B cell (primary cell): Measurements from ENCODE around the gene MPST. TPM values are rescaled to one million over a fixed set of nuclear protein-coding genes. Genes with fewer than 3 reads are reported as not detected.

Experiments used
- ATAC-seq: fragments of 200-7000 bp; cut with Tn5 transposase; one replicate; pipeline ENCODE4 v1.10.0; 2021; ENCODE audit warnings: low read depth, mild to moderate bottlenecking, moderate number of reproducible peaks, moderate library complexity
- CTCF ChIA-PET: fragments of 350-600 bp; sonication (Branson Sonifier 250); formaldehyde crosslinking; loops from one replicate; lab custom pipeline; 2021; ENCODE audit warnings: antibody characterized with exemption, inconsistent platforms; lab: Charles Lee
- POLR2A ChIA-PET: fragments of 350-600 bp; sonication (Branson Sonifier 250); formaldehyde crosslinking; loops from one replicate; lab custom pipeline; 2021; ENCODE audit warnings: antibody characterized with exemption; lab: Charles Lee
- DNase-seq: peaks from one replicate; pipeline ENCODE4 v3.0.0; 2013
- H2AFZ ChIP-seq: 2 replicates; pipeline ENCODE4 v1.6.1; 2012; ENCODE audit warnings: mild to moderate bottlenecking, low read depth, low read length; ENCODE audit not compliant: insufficient read depth, poor library complexity, severe bottlenecking
- H3K27ac ChIP-seq, 2 donors: 1 replicate in 1 of 2; 2 replicates in 1 of 2; pipeline ENCODE4 v1.5.1; 2012 to 2013; ENCODE audit warnings: low read length in 2 of 2, mild to moderate bottlenecking in 2 of 2, moderate library complexity in 1 of 2
- H3K27me3 ChIP-seq, 4 experiments: fragments of 200-600 bp in 1 of 4; sonication (generic) in 1 of 4; replicated peaks in 1 of 4; 1 replicate in 2 of 4; 2 replicates in 2 of 4; pipeline versions ENCODE4 v1.6.1 to v1.7.0; 2013 to 2016; ENCODE audit warnings: low read length in 3 of 4, mild to moderate bottlenecking in 2 of 4, mixed read lengths in 1 of 4, moderate library complexity in 1 of 4; ENCODE audit not compliant: insufficient read depth in 4 of 4, control insufficient read depth in 3 of 4; ENCODE audit errors: control extremely low read depth in 1 of 4
- H3K36me3 ChIP-seq, 2 experiments: replicated peaks in 1 of 2; 1 replicate in 1 of 2; 2 replicates in 1 of 2; pipeline versions ENCODE4 v1.6.1 to v1.7.1; 2013; ENCODE audit warnings: low read length in 1 of 2; ENCODE audit not compliant: insufficient read depth in 2 of 2, control insufficient read depth in 1 of 2; ENCODE audit errors: control extremely low read depth in 1 of 2, extremely low read depth in 1 of 2
- H3K4me1 ChIP-seq, 2 donors: fragments of 200-600 bp in 1 of 2; sonication (generic) in 1 of 2; 1 replicate in 1 of 2; 2 replicates in 1 of 2; pipeline versions ENCODE4 v1.5.1 to v1.6.1; 2013 to 2017; ENCODE audit warnings: low read length in 2 of 2; ENCODE audit not compliant: control insufficient read depth in 2 of 2, insufficient read depth in 2 of 2
- H3K4me2 ChIP-seq: replicated peaks from 2 replicates; pipeline ENCODE3; 2012; ENCODE audit warnings: mild to moderate bottlenecking, low read depth, low read length; ENCODE audit not compliant: poor library complexity, severe bottlenecking
- H3K4me3 ChIP-seq, 5 experiments: fragments of 200-600 bp in 1 of 5; sonication (generic) in 1 of 5; 1 replicate in 3 of 5; 2 replicates in 2 of 5; pipeline versions ENCODE4 v1.5.1 to v1.7.0; 2011 to 2016; ENCODE audit warnings: low read length in 4 of 5, mild to moderate bottlenecking in 4 of 5, low read depth in 2 of 5, control low read depth in 1 of 5, moderate library complexity in 1 of 5; ENCODE audit not compliant: insufficient read depth in 1 of 5; ENCODE audit errors: control extremely low read depth in 1 of 5, extremely low read depth in 1 of 5
- H3K79me2 ChIP-seq: fragments of 200-600 bp; sonication (generic); one replicate; pipeline ENCODE4 v1.6.0; 2016; ENCODE audit warnings: low read length; ENCODE audit not compliant: control insufficient read depth, insufficient read depth
- H3K9ac ChIP-seq: fragments of 200-600 bp; sonication (generic); 2 replicates; pipeline ENCODE4 v1.6.1; 2017; ENCODE audit warnings: mild to moderate bottlenecking, low read length, moderate library complexity
- H3K9me3 ChIP-seq, 3 donors: one replicate each; pipeline versions ENCODE4 v1.6.1 to v1.7.1; 2013; ENCODE audit warnings: low read length in 2 of 3; ENCODE audit not compliant: control insufficient read depth in 2 of 3, insufficient read depth in 1 of 3; ENCODE audit errors: control extremely low read depth in 1 of 3
- H4K20me1 ChIP-seq: 2 replicates; pipeline ENCODE4 v1.6.0; 2012; ENCODE audit warnings: mild to moderate bottlenecking, low read length; ENCODE audit not compliant: insufficient read depth, control insufficient read depth, poor library complexity, severe bottlenecking
- H3K27ac Mint-ChIP-seq: one replicate; pipeline ENCODE4 v1.8.0; 2021; ENCODE audit warnings: mixed read lengths
- H3K27me3 Mint-ChIP-seq: one replicate; pipeline ENCODE4 v1.8.0; 2021; ENCODE audit warnings: mixed read lengths
- H3K4me1 Mint-ChIP-seq: one replicate; pipeline ENCODE4 v1.8.0; 2021; ENCODE audit warnings: mixed read lengths
- H3K4me3 Mint-ChIP-seq: one replicate; pipeline ENCODE4 v1.8.0; 2021; ENCODE audit warnings: mixed read lengths
- H3K9me3 Mint-ChIP-seq: one replicate; pipeline ENCODE4 v1.8.0; 2022; ENCODE audit warnings: mixed read lengths; ENCODE audit not compliant: insufficient read depth
- EZH2 ChIP-seq: IDR thresholded peaks from 2 replicates; pipeline ENCODE4 v1.6.1; 2012; ENCODE audit warnings: borderline replicate concordance, low read depth, mild to moderate bottlenecking, moderate library complexity, low read length; ENCODE audit not compliant: insufficient read depth, poor library complexity, severe bottlenecking
- WGBS: methylation state at CpG from one replicate; pipeline ENCODE4 v1.1.5; 2013; ENCODE audit warnings: missing lambda C conversion rate; ENCODE audit not compliant: insufficient coverage; 5-methylcytosine and 5-hydroxymethylcytosine counted together
- intact Hi-C: fragments of 100-400 bp; cut with micrococcal nuclease; formaldehyde crosslinking; loops from one replicate; pipeline ENCODE4 v1.10.0; 2022
- polyA plus RNA-seq: library from polyadenylated mRNA; depleted of rRNA; stranded (reverse); fragments of >200 nt; gene quantifications from 2 replicates; pipeline ENCODE4 v1.2.3, GENCODE V29; 2012
- total RNA-seq, 2 donors: library from RNA; stranded (reverse); fragments of 120-200 nt in 1 of 2; gene quantifications; 1 replicate in 1 of 2; 2 replicates in 1 of 2; pipeline versions ENCODE4 v1.2.3 to v1.2.4, GENCODE V29; 2013 to 2022
- TF ChIP-seq, protein P1 (sequence below): fragments of 200-600 bp; IDR thresholded peaks from one replicate; pipeline ENCODE4 v1.8.0; 2022; ENCODE audit warnings: antibody characterized with exemption, mild to moderate bottlenecking

Gene MPST
- total and polyA plus RNA-seq, 2 donors (not counting 1 experiment from before 2014, with no cell fraction given), result 11.2 to 17.7 TPM

DNA sequence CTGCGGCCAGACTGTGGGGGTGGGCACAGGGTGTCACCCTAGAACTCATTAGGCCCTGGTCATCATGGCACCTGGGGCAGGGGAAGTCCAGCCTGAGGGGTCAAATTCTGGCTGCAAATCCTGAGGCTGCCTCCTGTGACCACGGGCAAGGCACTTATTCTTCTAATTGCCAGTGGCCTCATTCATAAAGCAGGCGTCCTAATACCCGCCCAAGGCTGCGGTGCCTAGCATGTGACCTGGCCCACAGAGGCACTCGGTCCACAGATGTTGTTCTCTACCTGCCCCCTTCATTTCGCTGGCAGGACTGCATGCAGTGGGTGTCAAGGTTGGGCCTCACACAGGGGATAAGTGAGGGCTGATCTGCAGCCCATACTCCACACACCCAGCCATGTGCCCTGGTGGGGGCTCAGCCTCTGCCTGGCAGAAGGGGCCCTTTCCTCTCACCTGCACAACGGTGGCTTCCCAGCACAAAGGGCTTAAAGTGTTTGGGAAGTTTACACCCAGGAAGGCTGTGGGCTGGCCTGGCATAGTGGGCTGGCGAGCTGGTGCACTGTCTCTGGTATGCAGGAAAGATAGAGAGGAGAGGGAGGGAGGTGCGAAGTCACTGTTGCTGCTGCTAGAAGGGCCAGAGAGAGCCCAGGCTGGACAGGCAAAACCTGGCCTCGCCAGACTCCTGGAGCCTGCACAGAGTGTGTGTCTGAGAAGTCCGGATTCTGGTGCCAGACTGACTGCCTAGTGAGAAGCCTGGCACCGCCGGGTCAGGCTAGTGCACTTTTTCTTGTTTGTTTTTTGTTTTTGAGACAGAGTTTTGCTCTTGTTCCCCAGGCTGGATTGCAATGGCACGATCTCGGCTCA lies 3.2 kb downstream of the MPST start:
- WGBS, result 87% methylated on average over 15 of the region's 16 CpGs
- H3K27ac ChIP-seq, result no peak overlapping the region
- no peaks in the 10 kb centered on the region for H3K36me3 ChIP-seq
- peaks cover 9 to 20% of the 10 kb centered on the region in 2 donors for H3K4me1 ChIP-seq
- H3K79me2 ChIP-seq, result peaks cover 5% of the 10 kb centered on the region
- TF ChIP-seq EZH2, result no peak
- TF ChIP-seq, protein P1, sequence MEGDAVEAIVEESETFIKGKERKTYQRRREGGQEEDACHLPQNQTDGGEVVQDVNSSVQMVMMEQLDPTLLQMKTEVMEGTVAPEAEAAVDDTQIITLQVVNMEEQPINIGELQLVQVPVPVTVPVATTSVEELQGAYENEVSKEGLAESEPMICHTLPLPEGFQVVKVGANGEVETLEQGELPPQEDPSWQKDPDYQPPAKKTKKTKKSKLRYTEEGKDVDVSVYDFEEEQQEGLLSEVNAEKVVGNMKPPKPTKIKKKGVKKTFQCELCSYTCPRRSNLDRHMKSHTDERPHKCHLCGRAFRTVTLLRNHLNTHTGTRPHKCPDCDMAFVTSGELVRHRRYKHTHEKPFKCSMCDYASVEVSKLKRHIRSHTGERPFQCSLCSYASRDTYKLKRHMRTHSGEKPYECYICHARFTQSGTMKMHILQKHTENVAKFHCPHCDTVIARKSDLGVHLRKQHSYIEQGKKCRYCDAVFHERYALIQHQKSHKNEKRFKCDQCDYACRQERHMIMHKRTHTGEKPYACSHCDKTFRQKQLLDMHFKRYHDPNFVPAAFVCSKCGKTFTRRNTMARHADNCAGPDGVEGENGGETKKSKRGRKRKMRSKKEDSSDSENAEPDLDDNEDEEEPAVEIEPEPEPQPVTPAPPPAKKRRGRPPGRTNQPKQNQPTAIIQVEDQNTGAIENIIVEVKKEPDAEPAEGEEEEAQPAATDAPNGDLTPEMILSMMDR, result no peak
- H4K20me1 ChIP-seq, result no peaks in the 10 kb centered on the region
- no peak overlapping the region for H3K9ac ChIP-seq
- H3K9me3 ChIP-seq, result no peaks in the 10 kb centered on the region
- intact Hi-C loops, result no loop called here
- DNase-seq (no peak), ATAC-seq (no peak)
- H3K4me1 Mint-ChIP-seq, result peaks cover 20% of the 10 kb centered on the region
- ChIA-PET CTCF (interaction anchor here (1.3 to 1.6 kb wide), 3 partner anchors 9 to 16 kb away, joined by 3 to 5 read pairs (median 4); no protein-coding TSS in a partner anchor), POLR2A (no interaction called here)
- no peaks in the 10 kb centered on the region for H3K9me3 Mint-ChIP-seq
- no peaks in the 10 kb centered on the region for H3K27me3 Mint-ChIP-seq
- H3K27ac Mint-ChIP-seq, result no peak overlapping the region
- no peak overlapping the region for H3K4me3 ChIP-seq
- H3K4me3 Mint-ChIP-seq, result no peak overlapping the region
- H3K27me3 ChIP-seq, result no peaks in the 10 kb centered on the region
- H3K4me2 ChIP-seq, result no peak overlapping the region
- H2AFZ ChIP-seq, result no peak overlapping the region

DNA sequence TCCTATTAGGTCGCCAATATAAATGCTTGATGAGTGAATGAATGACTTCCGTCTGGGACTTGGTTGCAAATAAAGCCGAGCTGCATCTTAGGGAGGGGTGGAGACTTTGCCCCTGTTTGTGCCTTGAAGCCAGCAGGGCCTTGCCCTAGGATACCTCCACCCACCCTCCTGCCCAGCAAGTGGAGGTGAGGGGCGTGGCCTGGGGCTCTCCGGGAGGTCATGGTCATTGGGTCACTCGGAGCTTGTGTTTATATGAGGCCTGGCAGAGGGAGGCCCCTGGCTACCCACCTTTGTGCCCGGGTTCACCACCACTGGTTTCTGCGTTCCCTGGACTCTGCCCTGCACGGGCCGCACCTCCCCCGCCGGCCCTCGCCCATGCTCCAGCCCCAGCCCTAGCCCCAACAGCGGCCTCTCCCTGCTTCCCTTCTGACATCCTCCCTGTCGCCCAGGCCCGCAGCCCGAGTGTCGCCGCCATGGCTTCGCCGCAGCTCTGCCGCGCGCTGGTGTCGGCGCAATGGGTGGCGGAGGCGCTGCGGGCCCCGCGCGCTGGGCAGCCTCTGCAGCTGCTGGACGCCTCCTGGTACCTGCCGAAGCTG lies 4.3 kb downstream of the MPST start:
- no peaks in the 10 kb centered on the region for H3K36me3 ChIP-seq
- no peak for ATAC-seq
- no peaks in the 10 kb centered on the region for H4K20me1 ChIP-seq
- no peaks in the 10 kb centered on the region for H3K9me3 ChIP-seq
- H3K4me3 ChIP-seq, result no peak overlapping the region
- H3K4me2 ChIP-seq, result no peak overlapping the region
- TF ChIP-seq, protein P1, result no peak
- no peak for TF ChIP-seq EZH2
- peaks cover 9 to 17% of the 10 kb centered on the region in 2 donors for H3K4me1 ChIP-seq
- no peak overlapping the region for H3K27ac Mint-ChIP-seq
- 98% methylated on average over 34 of the region's 34 CpGs for WGBS
- no peaks in the 10 kb centered on the region for H3K27me3 ChIP-seq
- no peaks in the 10 kb centered on the region for H3K9me3 Mint-ChIP-seq
- no peak overlapping the region for H3K9ac ChIP-seq
- ChIA-PET POLR2A (no interaction called here), CTCF (no interaction called here)
- H3K79me2 ChIP-seq, result peaks cover 5% of the 10 kb centered on the region
- H3K4me3 Mint-ChIP-seq, result no peak overlapping the region
- no peak for DNase-seq
- intact Hi-C loops, result no loop called here
- no peak overlapping the region for H3K27ac ChIP-seq
- H3K27me3 Mint-ChIP-seq, result no peaks in the 10 kb centered on the region
- H3K4me1 Mint-ChIP-seq, result peaks cover 18% of the 10 kb centered on the region
- H2AFZ ChIP-seq, result no peak overlapping the region
